RCC 7860 (cell line): ENCODE measurements around the gene FAM78B.

Experiments
- DNase-seq: peaks from one replicate; pipeline ENCODE4 v3.0.0-alpha.2; 2015; ENCODE audit warnings: low spot score
- FAIRE-seq: peaks from 2 replicates; lab custom pipeline; 2012; peaks lifted over from hg19 to GRCh38; lab: Jason Lieb, UNC

Gene FAM78B

GRCh38 chr1:166073489-166073888, 93.3 kb downstream of the FAM78B start:
- no peak for FAIRE-seq
- DNase-seq, result no peak

- no peak for DNase-seq
- no peak for FAIRE-seq
Observed at GRCh38 chr1:166069390-166069789, 97.4 kb downstream of the FAM78B start.

GRCh38 chr1:166066107-166066506, 100.7 kb downstream of the FAM78B start:
- DNase-seq, result no peak
- no peak for FAIRE-seq

GRCh38 chr1:166064951-166065350, 101.8 kb downstream of the FAM78B start:
- DNase-seq, result no peak
- no peak for FAIRE-seq

GRCh38 chr1:166064313-166064926, 102.4 kb downstream of the FAM78B start:
- DNase-seq, result no peak
- FAIRE-seq, result no peak

- FAIRE-seq, result no peak
- DNase-seq, result no peak
Observed at GRCh38 chr1:166063701-166064100, 103.1 kb downstream of the FAM78B start.

GRCh38 chr1:166062421-166063070, 104.3 kb downstream of the FAM78B start:
- no peak for DNase-seq
- FAIRE-seq, result no peak

- FAIRE-seq (no peak), DNase-seq (no peak)
Observed at GRCh38 chr1:166057650-166058049, 109.2 kb downstream of the FAM78B start.

- DNase-seq (no peak), FAIRE-seq (no peak)
Observed at GRCh38 chr1:166053395-166053794, 113.4 kb downstream of the FAM78B start.

GRCh38 chr1:166040202-166040997, 126.4 kb downstream of the FAM78B start:
- FAIRE-seq, result no peak
- no peak for DNase-seq

GRCh38 chr1:166039436-166040201, 127.2 kb downstream of the FAM78B start:
- DNase-seq, result no peak

GRCh38 chr1:166036092-166036491, 130.7 kb downstream of the FAM78B start:
- FAIRE-seq, result no peak
- no peak for DNase-seq

More at GRCh38 chr1:166039436-166040201, 127.2 kb downstream of the FAM78B start:
- no peak for FAIRE-seq

- no peak for FAIRE-seq
- DNase-seq, result no peak
Observed at GRCh38 chr1:166032572-166033371, 134.0 kb downstream of the FAM78B start.

- FAIRE-seq (no peak), DNase-seq (no peak)
Observed at GRCh38 chr1:166031932-166032571, 134.7 kb downstream of the FAM78B start.

GRCh38 chr1:166029196-166029945, 137.4 kb downstream of the FAM78B start:
- FAIRE-seq, result no peak
- no peak for DNase-seq

GRCh38 chr1:166026555-166026954, 140.2 kb downstream of the FAM78B start:
- no peak for FAIRE-seq
- DNase-seq, result no peak

GRCh38 chr1:166026143-166026542, 140.7 kb downstream of the FAM78B start:
- DNase-seq (no peak), FAIRE-seq (no peak)

GRCh38 chr1:166020210-166020609, 146.6 kb downstream of the FAM78B start:
- FAIRE-seq, result no peak
- DNase-seq, result no peak
